ENCODE measurements around the gene RBPMS2. TPM values are rescaled to one million over a fixed set of nuclear protein-coding genes. Genes with fewer than 3 reads are reported as not detected.

The RBPMS2 gene
- total and polyA plus RNA-seq, 2 of the 8 experiments (the other 6 are each of a cell fraction or from before 2014, with no cell fraction given), result 55.8 to 238 TPM

DNA sequence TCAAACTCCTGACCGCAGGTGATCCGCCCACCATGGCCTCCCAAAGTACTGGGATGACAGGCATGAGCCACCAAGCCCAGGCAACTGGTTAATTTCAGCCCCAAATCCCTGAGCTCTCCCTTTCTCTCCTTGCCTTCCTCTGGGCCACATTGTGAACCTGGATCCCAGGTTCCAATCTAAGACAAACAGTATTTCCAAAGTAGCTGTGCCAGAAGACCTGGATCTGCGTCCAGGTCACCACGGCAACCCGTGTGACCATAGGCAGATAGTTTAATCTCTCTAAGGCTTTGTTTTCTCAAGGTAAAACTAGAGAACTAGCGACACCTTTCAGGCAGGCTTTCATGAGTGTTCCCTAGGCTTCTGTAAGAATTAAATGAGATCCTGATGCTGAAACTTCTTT is 5.9 kb upstream of the RBPMS2 start:
- FAIRE-seq, result no peak
- no peak overlapping the region for H3K9ac ChIP-seq (replicated peaks in 1 of 4; ENCODE audit: extremely low read depth in 1 of 4, low read depth in 3 of 4, low read length in 3 of 4)
- TF ChIP-seq BRCA1 (IDR thresholded peaks at IDR 0.05; ENCODE audit: low read depth, low read length), result no peak
- TF ChIP-seq, protein P1, sequence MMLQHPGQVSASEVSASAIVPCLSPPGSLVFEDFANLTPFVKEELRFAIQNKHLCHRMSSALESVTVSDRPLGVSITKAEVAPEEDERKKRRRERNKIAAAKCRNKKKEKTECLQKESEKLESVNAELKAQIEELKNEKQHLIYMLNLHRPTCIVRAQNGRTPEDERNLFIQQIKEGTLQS (IDR thresholded peaks at IDR 0.05; ENCODE audit: insufficient read depth, low read depth, low read length), result no peak
- TF ChIP-seq EGR1 (IDR thresholded peaks at IDR 0.05; ENCODE audit: borderline replicate concordance, low read depth, low read length), result no peak
- TF ChIP-seq BCL11A (IDR thresholded peaks at IDR 0.05; ENCODE audit: low read depth in 2 of 2, low read length in 2 of 2), result no peak
- TF ChIP-seq CHD1 (IDR thresholded peaks at IDR 0.05; ENCODE audit: low read depth, low read length), result no peak
- TF ChIP-seq SP1 (IDR thresholded peaks at IDR 0.05; ENCODE audit: low read depth, low read length), result no peak
- TF ChIP-seq, protein P2, sequence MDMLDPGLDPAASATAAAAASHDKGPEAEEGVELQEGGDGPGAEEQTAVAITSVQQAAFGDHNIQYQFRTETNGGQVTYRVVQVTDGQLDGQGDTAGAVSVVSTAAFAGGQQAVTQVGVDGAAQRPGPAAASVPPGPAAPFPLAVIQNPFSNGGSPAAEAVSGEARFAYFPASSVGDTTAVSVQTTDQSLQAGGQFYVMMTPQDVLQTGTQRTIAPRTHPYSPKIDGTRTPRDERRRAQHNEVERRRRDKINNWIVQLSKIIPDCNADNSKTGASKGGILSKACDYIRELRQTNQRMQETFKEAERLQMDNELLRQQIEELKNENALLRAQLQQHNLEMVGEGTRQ (IDR thresholded peaks at IDR 0.05; ENCODE audit: low read length), result no peak
- no peak for TF ChIP-seq TCF12 (IDR thresholded peaks at IDR 0.05; ENCODE audit: low read depth, low read length)
- TF ChIP-seq POU5F1 (IDR thresholded peaks at IDR 0.05; ENCODE audit: low read depth, low read length), result no peak
- TF ChIP-seq, protein P3, sequence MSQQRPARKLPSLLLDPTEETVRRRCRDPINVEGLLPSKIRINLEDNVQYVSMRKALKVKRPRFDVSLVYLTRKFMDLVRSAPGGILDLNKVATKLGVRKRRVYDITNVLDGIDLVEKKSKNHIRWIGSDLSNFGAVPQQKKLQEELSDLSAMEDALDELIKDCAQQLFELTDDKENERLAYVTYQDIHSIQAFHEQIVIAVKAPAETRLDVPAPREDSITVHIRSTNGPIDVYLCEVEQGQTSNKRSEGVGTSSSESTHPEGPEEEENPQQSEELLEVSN (IDR thresholded peaks at IDR 0.05), result no peak
- TF ChIP-seq TAF7 (optimal IDR thresholded peaks at IDR 0.05; ENCODE audit: borderline replicate concordance, low read depth, low read length), result no peak
- no peak for TF ChIP-seq CBX5 (IDR thresholded peaks at IDR 0.05; ENCODE audit: low read depth, low read length)

More for the DNA sequence above, 5.9 kb upstream of the RBPMS2 start:
- no peak overlapping the region for H3K23ac ChIP-seq (ENCODE audit: insufficient read length)
- no peak overlapping the region for H2AK5ac ChIP-seq (ENCODE audit: low read depth, low read length)
- no peaks in the 10 kb centered on the region for H3K36me3 ChIP-seq (ENCODE audit: control insufficient read depth in 2 of 4, insufficient read depth in 4 of 4, low read length in 3 of 4)
- H2BK20ac ChIP-seq (ENCODE audit: low read length), result no peak overlapping the region
- H3K79me2 ChIP-seq (ENCODE audit: control insufficient read depth in 1 of 2, insufficient read depth in 2 of 2, low read length in 2 of 2), result peaks cover 0 to 11% of the 10 kb centered on the region in 2 experiments; a peak in 2 of 4 replicates
- ChIA-PET CTCF (ENCODE audit: partially characterized antibody) (interaction anchor here (0.8 to 10.7 kb wide), 11 partner anchors 9 to 63 kb away, joined by 3 to 129 read pairs (median 4); no protein-coding TSS in a partner anchor), POLR2A (ENCODE audit: partially characterized antibody) (interaction anchor here (0.6 to 25.1 kb wide), 7 partner anchors 11 to 163 kb away, joined by 3 to 748 read pairs (median 4); partner anchors contain the start of gene PIF1)
- no peaks in the 10 kb centered on the region; the same call in 1 of the 2 replicates for H3K23me2 ChIP-seq (ENCODE audit: low read depth, low read length)
- no peak overlapping the region for H3K4me3 ChIP-seq (ENCODE audit: extremely low read depth in 1 of 4, insufficient read depth in 2 of 4, low read depth in 3 of 4, low read length in 4 of 4)
- 87% methylated on average over 6 of the region's 6 CpGs; no CpG with 5 or more reads in 1 of the 2 experiments for WGBS, 2 experiments (ENCODE audit: extremely low coverage in 1 of 2, insufficient coverage in 1 of 2, insufficient read length in 1 of 2, insufficient replicate concordance in 2 of 2, low coverage in 1 of 2, low lambda C conversion rate in 2 of 2, missing lambda C conversion rate in 1 of 2)
- peak overlapping the region; percentile 25; the same call in 1 of the 2 replicates for H3K18ac ChIP-seq (ENCODE audit: extremely low read depth, low read length)
- no peak overlapping the region for H3K14ac ChIP-seq (ENCODE audit: insufficient read length)
- DNase-seq (ENCODE audit: low read depth in 1 of 2, low spot score in 2 of 2), result no peak
- no peak overlapping the region for H3K56ac ChIP-seq (replicated peaks; ENCODE audit: insufficient read length, low read depth, low read length)
- no peak overlapping the region for H2AFZ ChIP-seq (ENCODE audit: low read length)
- H2BK120ac ChIP-seq (replicated peaks; ENCODE audit: low read depth, low read length), result no peak overlapping the region
- H3K79me1 ChIP-seq (ENCODE audit: low read depth, low read length), result no peaks in the 10 kb centered on the region
- no peak overlapping the region for H3K27ac ChIP-seq (ENCODE audit: low read depth, low read length)
- H3K4ac ChIP-seq (replicated peaks; ENCODE audit: insufficient read length, low read depth, low read length), result no peak overlapping the region
- no peaks in the 10 kb centered on the region for H4K20me1 ChIP-seq (replicated peaks in 1 of 2; ENCODE audit: control insufficient read depth in 1 of 2, insufficient read depth in 2 of 2, low read length in 2 of 2)
- H3K4me1 ChIP-seq (replicated peaks in 1 of 4; ENCODE audit: control insufficient read depth in 3 of 4, insufficient read depth in 4 of 4, low read length in 3 of 4), result peaks cover 7 to 22% (median 16%) of the 10 kb centered on the region in 4 experiments
- H4K91ac ChIP-seq (replicated peaks; ENCODE audit: insufficient read length, low read length), result peak overlapping the region; percentile 54
- H3K4me2 ChIP-seq (ENCODE audit: insufficient read depth in 1 of 2, low read depth in 2 of 2, low read length in 2 of 2), result no peak overlapping the region
- no peak overlapping the region for H4K5ac ChIP-seq (ENCODE audit: insufficient read length, low read depth, low read length)
- no peak overlapping the region for H4K8ac ChIP-seq (ENCODE audit: extremely low read depth, insufficient read depth, low read length)
- H2BK12ac ChIP-seq (ENCODE audit: low read depth, low read length), result peak overlapping the region; percentile 22; the same call in 1 of the 2 replicates
- no peaks in the 10 kb centered on the region for H3K27me3 ChIP-seq (replicated peaks in 1 of 4; ENCODE audit: control insufficient read depth in 3 of 4, extremely low read depth in 1 of 4, insufficient read depth in 3 of 4, low read length in 3 of 4)
- no peaks in the 10 kb centered on the region for H3K9me3 ChIP-seq (ENCODE audit: insufficient read depth in 2 of 2, low read depth in 1 of 2, low read length in 1 of 2)
- no peak overlapping the region; the same call in 1 of the 2 replicates for H2BK5ac ChIP-seq (ENCODE audit: low read depth, low read length)
- no peak overlapping the region for H2BK15ac ChIP-seq (ENCODE audit: low read length)

Measured in H1 (cell line).